ENCODE data around the gene SH2D3C.

DNA sequence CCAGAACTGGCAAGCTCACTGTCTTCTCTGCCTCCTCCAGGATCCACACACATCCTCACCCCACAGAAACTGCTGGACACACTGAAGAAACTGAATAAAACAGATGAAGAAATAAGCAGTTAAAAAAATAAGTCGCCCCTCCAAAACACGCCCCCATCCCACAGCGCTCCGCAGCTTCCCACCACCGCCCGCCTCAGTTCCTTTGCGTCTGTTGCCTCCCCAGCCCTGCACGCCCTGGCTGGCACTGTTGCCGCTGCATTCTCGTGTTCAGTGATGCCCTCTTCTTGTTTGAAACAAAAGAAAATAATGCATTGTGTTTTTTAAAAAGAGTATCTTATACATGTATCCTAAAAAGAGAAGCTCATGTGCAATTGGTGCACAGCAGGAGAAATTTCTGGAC is 87.7 kb downstream of the SH2D3C start:
- TF ChIP-seq ZFP30 (CRISPR knock-in tag; IDR thresholded peaks at IDR 0.05), result no peak
- TF ChIP-seq ZFP3 (CRISPR knock-in tag; IDR thresholded peaks at IDR 0.05), result no peak
- no peak for TF ChIP-seq ZC3H10 (CRISPR knock-in tag; IDR thresholded peaks at IDR 0.05)
- TF ChIP-seq ARNTL (CRISPR knock-in tag; IDR thresholded peaks at IDR 0.05; ENCODE audit: borderline replicate concordance, low read depth), result no peak
- no peak for TF ChIP-seq BACH2 (CRISPR knock-in tag; IDR thresholded peaks at IDR 0.05; ENCODE audit: borderline replicate concordance)
- no peak for TF ChIP-seq RARB (CRISPR knock-in tag; IDR thresholded peaks at IDR 0.05)
- TF ChIP-seq, protein P1, sequence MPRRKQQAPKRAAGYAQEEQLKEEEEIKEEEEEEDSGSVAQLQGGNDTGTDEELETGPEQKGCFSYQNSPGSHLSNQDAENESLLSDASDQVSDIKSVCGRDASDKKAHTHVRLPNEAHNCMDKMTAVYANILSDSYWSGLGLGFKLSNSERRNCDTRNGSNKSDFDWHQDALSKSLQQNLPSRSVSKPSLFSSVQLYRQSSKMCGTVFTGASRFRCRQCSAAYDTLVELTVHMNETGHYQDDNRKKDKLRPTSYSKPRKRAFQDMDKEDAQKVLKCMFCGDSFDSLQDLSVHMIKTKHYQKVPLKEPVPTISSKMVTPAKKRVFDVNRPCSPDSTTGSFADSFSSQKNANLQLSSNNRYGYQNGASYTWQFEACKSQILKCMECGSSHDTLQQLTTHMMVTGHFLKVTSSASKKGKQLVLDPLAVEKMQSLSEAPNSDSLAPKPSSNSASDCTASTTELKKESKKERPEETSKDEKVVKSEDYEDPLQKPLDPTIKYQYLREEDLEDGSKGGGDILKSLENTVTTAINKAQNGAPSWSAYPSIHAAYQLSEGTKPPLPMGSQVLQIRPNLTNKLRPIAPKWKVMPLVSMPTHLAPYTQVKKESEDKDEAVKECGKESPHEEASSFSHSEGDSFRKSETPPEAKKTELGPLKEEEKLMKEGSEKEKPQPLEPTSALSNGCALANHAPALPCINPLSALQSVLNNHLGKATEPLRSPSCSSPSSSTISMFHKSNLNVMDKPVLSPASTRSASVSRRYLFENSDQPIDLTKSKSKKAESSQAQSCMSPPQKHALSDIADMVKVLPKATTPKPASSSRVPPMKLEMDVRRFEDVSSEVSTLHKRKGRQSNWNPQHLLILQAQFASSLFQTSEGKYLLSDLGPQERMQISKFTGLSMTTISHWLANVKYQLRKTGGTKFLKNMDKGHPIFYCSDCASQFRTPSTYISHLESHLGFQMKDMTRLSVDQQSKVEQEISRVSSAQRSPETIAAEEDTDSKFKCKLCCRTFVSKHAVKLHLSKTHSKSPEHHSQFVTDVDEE (CRISPR knock-in tag; IDR thresholded peaks at IDR 0.05), result no peak
- TF ChIP-seq, protein P2, sequence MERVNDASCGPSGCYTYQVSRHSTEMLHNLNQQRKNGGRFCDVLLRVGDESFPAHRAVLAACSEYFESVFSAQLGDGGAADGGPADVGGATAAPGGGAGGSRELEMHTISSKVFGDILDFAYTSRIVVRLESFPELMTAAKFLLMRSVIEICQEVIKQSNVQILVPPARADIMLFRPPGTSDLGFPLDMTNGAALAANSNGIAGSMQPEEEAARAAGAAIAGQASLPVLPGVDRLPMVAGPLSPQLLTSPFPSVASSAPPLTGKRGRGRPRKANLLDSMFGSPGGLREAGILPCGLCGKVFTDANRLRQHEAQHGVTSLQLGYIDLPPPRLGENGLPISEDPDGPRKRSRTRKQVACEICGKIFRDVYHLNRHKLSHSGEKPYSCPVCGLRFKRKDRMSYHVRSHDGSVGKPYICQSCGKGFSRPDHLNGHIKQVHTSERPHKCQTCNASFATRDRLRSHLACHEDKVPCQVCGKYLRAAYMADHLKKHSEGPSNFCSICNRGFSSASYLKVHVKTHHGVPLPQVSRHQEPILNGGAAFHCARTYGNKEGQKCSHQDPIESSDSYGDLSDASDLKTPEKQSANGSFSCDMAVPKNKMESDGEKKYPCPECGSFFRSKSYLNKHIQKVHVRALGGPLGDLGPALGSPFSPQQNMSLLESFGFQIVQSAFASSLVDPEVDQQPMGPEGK (CRISPR knock-in tag; IDR thresholded peaks at IDR 0.05; ENCODE audit: borderline replicate concordance), result no peak
- no peak for TF ChIP-seq ESRRG (CRISPR knock-in tag; IDR thresholded peaks at IDR 0.05)
